ENCODE data around the gene TRAPPC3. TPM values are rescaled to one million over a fixed set of nuclear protein-coding genes. Genes with fewer than 3 reads are reported as not detected.

The TRAPPC3 gene
- total RNA-seq, 1 experiment from 2014 or later = 52.7 TPM

- Histone ChIP-seq H4K20me1 (ENCODE audit: control insufficient read depth, insufficient read depth, insufficient read length) (no peaks in the 10 kb centered on the region), H4K8ac (replicated peaks; ENCODE audit: insufficient read length, low read depth, low read length) (no peak overlapping the region), H3K4me2 (ENCODE audit: insufficient read depth, insufficient read length, low read length) (no peak overlapping the region), H3T11ph (ENCODE audit: low read length) (no peak overlapping the region), H2AK5ac (ENCODE audit: insufficient read length, low read length) (no peak overlapping the region), H2BK120ac (ENCODE audit: low read depth, low read length, poor library complexity, severe bottlenecking) (no peak overlapping the region), H3K9me3 (ENCODE audit: control insufficient read depth, low read depth, low read length) (no peaks in the 10 kb centered on the region), H3K23ac (ENCODE audit: insufficient read length, low read depth, low read length) (no peak overlapping the region), H4K91ac (ENCODE audit: insufficient read length, low read depth, low read length) (no peak overlapping the region), H2BK5ac (ENCODE audit: insufficient read length, low read length) (no peak overlapping the region), H3K79me1 (ENCODE audit: insufficient read depth, low read depth, low read length, poor library complexity, severe bottlenecking) (peaks cover 3% of the 10 kb centered on the region), H4K5ac (ENCODE audit: insufficient read length, low read depth, low read length) (no peak overlapping the region), H3K27ac (ENCODE audit: insufficient read length, low read depth, low read length) (no peak overlapping the region), H2AFZ (ENCODE audit: low read length) (no peak overlapping the region), H3K9ac (ENCODE audit: extremely low read depth, insufficient read length, low read length) (no peak overlapping the region), H2BK15ac (ENCODE audit: low read depth, low read length) (no peak overlapping the region), H3K4ac (ENCODE audit: low read depth, low read length) (no peak overlapping the region), H3K18ac (ENCODE audit: insufficient read length, low read depth, low read length) (no peak overlapping the region), H3K56ac (ENCODE audit: insufficient read length, low read depth, low read length) (no peak overlapping the region), H3K79me2 (ENCODE audit: insufficient read depth, low read length) (no peaks in the 10 kb centered on the region), H3K14ac (ENCODE audit: insufficient read depth, low read length) (no peak overlapping the region), H2BK20ac (ENCODE audit: low read depth, low read length, poor library complexity, severe bottlenecking) (no peak overlapping the region), H3K27me3 (ENCODE audit: insufficient read depth, low read length) (no peaks in the 10 kb centered on the region), H2BK12ac (ENCODE audit: insufficient read length, low read depth, low read length) (no peak overlapping the region), H3K23me2 (ENCODE audit: insufficient read length, low read depth, low read length, poor library complexity, severe bottlenecking) (no peaks in the 10 kb centered on the region), H3K4me1 (ENCODE audit: insufficient read depth, low read length) (peaks cover 5% of the 10 kb centered on the region; the same call in 1 of the 2 replicates)
- Mint-ChIP-seq H3K27me3 (ENCODE audit: low read depth) (no peaks in the 10 kb centered on the region), H3K36me3 (ENCODE audit: insufficient read depth in 1 of 3, low read depth in 3 of 3) (peaks cover 19 to 35% (median 31%) of the 10 kb centered on the region in 3 experiments; a peak in 6 of 7 replicates), H3K9me3 (no peaks in the 10 kb centered on the region), H3K27ac (peak overlapping the region in 1 of 3 experiments; percentile 34; a peak in 1 of 7 replicates), H3K4me1 (peaks cover 2 to 22% of the 10 kb centered on the region in 2 experiments), H3K4me3 (no peak overlapping the region)
- no peak for DNase-seq
- TF ChIP-seq, protein P1, sequence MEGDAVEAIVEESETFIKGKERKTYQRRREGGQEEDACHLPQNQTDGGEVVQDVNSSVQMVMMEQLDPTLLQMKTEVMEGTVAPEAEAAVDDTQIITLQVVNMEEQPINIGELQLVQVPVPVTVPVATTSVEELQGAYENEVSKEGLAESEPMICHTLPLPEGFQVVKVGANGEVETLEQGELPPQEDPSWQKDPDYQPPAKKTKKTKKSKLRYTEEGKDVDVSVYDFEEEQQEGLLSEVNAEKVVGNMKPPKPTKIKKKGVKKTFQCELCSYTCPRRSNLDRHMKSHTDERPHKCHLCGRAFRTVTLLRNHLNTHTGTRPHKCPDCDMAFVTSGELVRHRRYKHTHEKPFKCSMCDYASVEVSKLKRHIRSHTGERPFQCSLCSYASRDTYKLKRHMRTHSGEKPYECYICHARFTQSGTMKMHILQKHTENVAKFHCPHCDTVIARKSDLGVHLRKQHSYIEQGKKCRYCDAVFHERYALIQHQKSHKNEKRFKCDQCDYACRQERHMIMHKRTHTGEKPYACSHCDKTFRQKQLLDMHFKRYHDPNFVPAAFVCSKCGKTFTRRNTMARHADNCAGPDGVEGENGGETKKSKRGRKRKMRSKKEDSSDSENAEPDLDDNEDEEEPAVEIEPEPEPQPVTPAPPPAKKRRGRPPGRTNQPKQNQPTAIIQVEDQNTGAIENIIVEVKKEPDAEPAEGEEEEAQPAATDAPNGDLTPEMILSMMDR (conservative IDR thresholded peaks at IDR 0.05) = no peak
- WGBS (ENCODE audit: extremely low coverage, insufficient read length, low lambda C conversion rate) = no CpG with 5 or more reads among the region's 21 CpGs
These were observed 22.9 kb upstream of the TRAPPC3 start for GRCh38 chr1:36172017-36172747.
